Caco-2 (cell line): Measurements from ENCODE around the gene NKAIN1. TPM values are rescaled to one million over a fixed set of nuclear protein-coding genes. Genes with fewer than 3 reads are reported as not detected.

Experiments used
- BruUV-seq: library from RNA; stranded (reverse); fragments of 400-500 nt; replicated peaks from 2 replicates; lab custom pipeline; 2021; lab: Mats Ljungman, UMichigan
- CTCF ChIA-PET: fragments of 300-600 bp; sonication (Branson Sonifier 250); formaldehyde crosslinking; loops from one replicate; lab custom pipeline; 2022; ENCODE audit warnings: antibody characterized with exemption; lab: Charles Lee
- POLR2A ChIA-PET: fragments of 300-600 bp; sonication (Branson Sonifier 250); formaldehyde crosslinking; loops from one replicate; lab custom pipeline; 2022; ENCODE audit warnings: antibody characterized with exemption; lab: Charles Lee
- DNase-seq, 2 experiments: peaks; one replicate each; pipeline versions ENCODE4 v3.0.0 to v3.0.0-alpha.2; 2020 to 2022
- H3K27me3 ChIP-seq: replicated peaks from 2 replicates; pipeline ENCODE4 v1.6.0; 2011; ENCODE audit warnings: low read length; ENCODE audit not compliant: control insufficient read depth, insufficient read depth
- H3K36me3 ChIP-seq: 2 replicates; pipeline ENCODE4 v1.5.1; 2011; ENCODE audit warnings: low read length; ENCODE audit not compliant: control insufficient read depth, insufficient read depth
- H3K4me1 ChIP-seq: fragments of 250-450 bp; sonication (Bioruptor Pico); 2 replicates; pipeline ENCODE4 v1.5.1; 2020; ENCODE audit warnings: mild to moderate bottlenecking
- H3K4me3 ChIP-seq: 2 replicates; pipeline ENCODE4 v1.5.1; 2011; ENCODE audit warnings: low read depth, mild to moderate bottlenecking, control low read depth, low read length
- H3K9me3 ChIP-seq: fragments of 250-450 bp; sonication (Bioruptor Pico); 2 replicates; pipeline ENCODE4 v1.5.1; 2020; ENCODE audit warnings: mild to moderate bottlenecking, moderate library complexity
- H3K27ac Mint-ChIP-seq: one replicate; pipeline ENCODE4 v1.8.0; 2022; ENCODE audit warnings: mixed read lengths; ENCODE audit not compliant: unreplicated experiment
- H3K27me3 Mint-ChIP-seq: one replicate; pipeline ENCODE4 v1.8.0; 2022; ENCODE audit warnings: mixed read lengths; ENCODE audit not compliant: insufficient read depth, unreplicated experiment
- H3K36me3 Mint-ChIP-seq: one replicate; pipeline ENCODE4 v1.8.0; 2022; ENCODE audit warnings: mild to moderate bottlenecking, mixed read lengths; ENCODE audit not compliant: insufficient read depth, unreplicated experiment
- H3K4me1 Mint-ChIP-seq: one replicate; pipeline ENCODE4 v1.8.0; 2022; ENCODE audit warnings: low read depth, mixed read lengths; ENCODE audit not compliant: unreplicated experiment
- H3K4me3 Mint-ChIP-seq: one replicate; pipeline ENCODE4 v1.8.0; 2022; ENCODE audit warnings: mild to moderate bottlenecking, moderate library complexity, mixed read lengths; ENCODE audit not compliant: unreplicated experiment
- H3K9me3 Mint-ChIP-seq: one replicate; pipeline ENCODE4 v1.8.0; 2022; ENCODE audit warnings: mixed read lengths; ENCODE audit not compliant: unreplicated experiment
- CTCF ChIP-seq, 2 experiments: fragments of 200-600 bp in 1 of 2; IDR thresholded peaks; 1 replicate in 1 of 2; 2 replicates in 1 of 2; pipeline versions ENCODE4 v1.5.1 to v1.8.0; 2011 to 2022; ENCODE audit warnings: antibody characterized with exemption in 1 of 2, control low read depth in 1 of 2, inconsistent platforms in 1 of 2, low read depth in 1 of 2, low read length in 1 of 2, mild to moderate bottlenecking in 1 of 2, moderate library complexity in 1 of 2; ENCODE audit not compliant: insufficient read depth in 1 of 2, severe bottlenecking in 1 of 2, unreplicated experiment in 1 of 2
- intact Hi-C: fragments of 100-400 bp; cut with micrococcal nuclease; formaldehyde crosslinking; loops from one replicate; pipeline ENCODE4 v1.10.0; 2022; ENCODE audit not compliant: unreplicated experiment
- total RNA-seq: library from RNA; stranded (reverse); gene quantifications from 2 replicates; pipeline ENCODE4 v1.2.3, GENCODE V29; 2022

NKAIN1 gene
- total RNA-seq, 1 experiment from 2014 or later: not detected

- no peak overlapping the region for H3K4me3 Mint-ChIP-seq
- ChIA-PET CTCF (interaction anchor here (1.1 kb wide), 1 partner anchor 16 kb away, joined by 6 read pairs; no protein-coding TSS in a partner anchor), POLR2A (interaction anchor here (0.6 kb wide), 1 partner anchor 11 kb away, joined by 4 read pairs; no protein-coding TSS in a partner anchor)
- no peaks in the 10 kb centered on the region for H3K9me3 Mint-ChIP-seq
- Histone ChIP-seq H3K4me3 (no peak overlapping the region), H3K9me3 (no peaks in the 10 kb centered on the region), H3K27me3 (no peaks in the 10 kb centered on the region), H3K4me1 (no peaks in the 10 kb centered on the region), H3K36me3 (no peaks in the 10 kb centered on the region)
- H3K36me3 Mint-ChIP-seq: no peaks in the 10 kb centered on the region
- DNase-seq: no peak
- H3K4me1 Mint-ChIP-seq: no peaks in the 10 kb centered on the region
- H3K27ac Mint-ChIP-seq: no peak overlapping the region
- intact Hi-C loops: no loop called here
- no TSS peak for BruUV-seq
- peaks cover 2% of the 10 kb centered on the region for H3K27me3 Mint-ChIP-seq
- no peak for TF ChIP-seq CTCF (IDR thresholded peaks at IDR 0.05; ENCODE audit: insufficient read depth in 1 of 2, low read depth in 1 of 2, low read length in 1 of 2, severe bottlenecking in 1 of 2, unreplicated experiment in 1 of 2)
These were observed 37.7 kb downstream of the NKAIN1 start for GRCh38 chr1:31201931-31202360.

DNA sequence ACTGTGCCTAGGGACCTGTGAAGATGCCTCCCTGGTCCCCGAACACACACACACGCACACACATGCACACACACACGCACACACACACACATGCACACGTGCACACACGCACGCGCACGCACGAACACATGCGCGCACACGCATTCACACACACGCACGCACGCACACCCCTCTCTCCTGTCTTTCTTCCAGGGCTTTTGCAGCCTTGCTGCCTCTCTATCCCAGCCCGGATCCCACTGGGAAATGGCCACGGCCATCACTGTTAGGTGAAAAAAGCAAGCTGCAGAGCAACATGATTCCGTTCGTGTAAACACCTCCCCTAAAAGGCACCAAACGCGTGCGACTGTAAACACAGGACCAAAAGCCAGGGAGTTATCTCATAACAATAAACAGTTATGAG is 39.7 kb downstream of the NKAIN1 start:
- Histone ChIP-seq H3K27me3 (no peaks in the 10 kb centered on the region), H3K4me3 (no peak overlapping the region), H3K4me1 (no peaks in the 10 kb centered on the region), H3K9me3 (no peaks in the 10 kb centered on the region), H3K36me3 (no peaks in the 10 kb centered on the region)
- H3K9me3 Mint-ChIP-seq: no peaks in the 10 kb centered on the region
- no peaks in the 10 kb centered on the region for H3K4me1 Mint-ChIP-seq
- BruUV-seq: no TSS peak
- no peaks in the 10 kb centered on the region for H3K36me3 Mint-ChIP-seq
- no peak for TF ChIP-seq CTCF (IDR thresholded peaks at IDR 0.05; ENCODE audit: insufficient read depth in 1 of 2, low read depth in 1 of 2, low read length in 1 of 2, severe bottlenecking in 1 of 2, unreplicated experiment in 1 of 2)
- CTCF ChIA-PET: no interaction called here
- intact Hi-C loops: no loop called here
- H3K27ac Mint-ChIP-seq: no peak overlapping the region
- H3K27me3 Mint-ChIP-seq: peaks cover 2% of the 10 kb centered on the region
- no peak for DNase-seq
- POLR2A ChIA-PET: no interaction called here
- H3K4me3 Mint-ChIP-seq: no peak overlapping the region

DNA sequence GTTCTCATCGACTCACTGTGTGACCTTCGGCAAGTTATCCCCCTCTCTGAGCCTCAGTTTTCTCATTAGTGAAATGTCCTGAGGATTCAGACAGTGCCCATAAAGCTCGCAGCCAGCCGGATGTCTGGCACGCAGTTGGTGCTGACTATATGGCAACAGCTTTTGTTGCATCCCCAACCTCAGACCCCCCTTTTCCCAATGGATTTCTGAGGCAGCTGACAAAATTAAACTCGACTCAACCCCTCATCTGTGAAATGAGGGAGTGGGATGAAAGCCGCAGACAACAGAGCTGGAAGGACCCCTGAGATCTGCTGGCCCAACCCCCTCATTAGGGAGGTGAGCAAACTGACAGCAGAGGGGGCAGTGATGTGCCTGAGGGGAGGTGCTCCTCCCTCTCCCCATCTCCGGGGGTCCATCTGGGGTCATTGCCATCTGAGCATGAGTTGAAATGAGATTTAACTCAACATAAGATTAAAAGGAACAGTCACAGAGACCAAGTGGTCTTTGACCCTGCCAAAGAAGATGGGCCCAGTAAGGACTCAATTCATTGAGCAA is 40.4 kb downstream of the NKAIN1 start:
- no peak for DNase-seq
- POLR2A ChIA-PET: no interaction called here
- Mint-ChIP-seq H3K9me3 (no peaks in the 10 kb centered on the region), H3K36me3 (no peaks in the 10 kb centered on the region), H3K4me3 (no peak overlapping the region), H3K27me3 (peaks cover 2% of the 10 kb centered on the region), H3K27ac (no peak overlapping the region), H3K4me1 (no peaks in the 10 kb centered on the region)
- intact Hi-C loops: no loop called here
- Histone ChIP-seq H3K36me3 (no peaks in the 10 kb centered on the region), H3K9me3 (no peaks in the 10 kb centered on the region), H3K27me3 (no peaks in the 10 kb centered on the region), H3K4me1 (no peaks in the 10 kb centered on the region), H3K4me3 (no peak overlapping the region)
- CTCF ChIA-PET: no interaction called here
- no peak for TF ChIP-seq CTCF (IDR thresholded peaks at IDR 0.05; ENCODE audit: insufficient read depth in 1 of 2, low read depth in 1 of 2, low read length in 1 of 2, severe bottlenecking in 1 of 2, unreplicated experiment in 1 of 2)
- BruUV-seq: no TSS peak
